Prostate gland (tissue), 2 donors: ENCODE measurements around the gene U2AF2. TPM values are rescaled to one million over a fixed set of nuclear protein-coding genes. Genes with fewer than 3 reads are reported as not detected.

Experiments
- DNase-seq: peaks from one replicate; pipeline ENCODE4 v3.0.0-alpha.2; 2019; ENCODE audit warnings: low spot score
- H3K27ac ChIP-seq, 2 donors: fragments of 200-600 bp; sonication (generic); 2 replicates each; pipeline ENCODE4 v1.5.1; 2017 to 2019
- H3K27me3 ChIP-seq: fragments of 200-600 bp; sonication (generic); replicated peaks from 2 replicates; pipeline ENCODE4 v1.5.1; 2019; ENCODE audit not compliant: insufficient read depth
- H3K36me3 ChIP-seq, 2 donors: fragments of 200-600 bp; sonication (generic); 1 replicate in 1 of 2; 2 replicates in 1 of 2; pipeline versions ENCODE4 v1.5.1 to v1.8.1; 2017 to 2019
- H3K4me1 ChIP-seq: fragments of 200-600 bp; sonication (generic); replicated peaks from 2 replicates; pipeline ENCODE4 v1.5.1; 2019
- H3K4me3 ChIP-seq, 2 donors: fragments of 200-600 bp; sonication (generic); 2 replicates each; pipeline ENCODE4 v1.5.1; 2017 to 2019
- H3K9me3 ChIP-seq: fragments of 200-600 bp; sonication (generic); 2 replicates; pipeline ENCODE4 v1.5.1; 2017
- POLR2A ChIP-seq: fragments of 450-650 bp; IDR thresholded peaks from one replicate; pipeline ENCODE4 v1.6.1; 2016; ENCODE audit warnings: antibody characterized with exemption, mild to moderate bottlenecking
- POLR2AphosphoS5 ChIP-seq: sonication (generic); formaldehyde crosslinking; IDR thresholded peaks from one replicate; pipeline ENCODE4 v1.6.1; 2017; ENCODE audit warnings: antibody characterized with exemption
- WGBS: methylation state at CpG from one replicate; pipeline ENCODE4 v1.1.5; 2018; 5-methylcytosine and 5-hydroxymethylcytosine counted together
- intact Hi-C: fragments of 100-400 bp; cut with DNase I; formaldehyde crosslinking; loops from one replicate; pipeline ENCODE4 v1.14.2; 2022
- total RNA-seq, 2 donors: library from RNA; depleted of rRNA; stranded (reverse); fragments of >200 nt; gene quantifications; one replicate each; pipeline ENCODE4 v1.1.0, GENCODE V29; 2016
- TF ChIP-seq, protein P1 (sequence below), 4 experiments: fragments of 200-600 bp in 2 of 4; fragments of 450-650 bp in 2 of 4; sonication (generic) in 2 of 4; IDR thresholded peaks; 1 replicate in 3 of 4; 2 replicates in 1 of 4; pipeline ENCODE4 v1.5.1; 2016 to 2019; ENCODE audit warnings: antibody characterized with exemption in 4 of 4, mild to moderate bottlenecking in 2 of 4, moderate library complexity in 2 of 4

The U2AF2 gene
- total RNA-seq, 2 donors from 2014 or later: 99.2 to 224 TPM

GRCh38 chr19:55655648-55656040 is 809 bp downstream of the U2AF2 start:
- H3K27me3 ChIP-seq: no peaks in the 10 kb centered on the region
- H3K9me3 ChIP-seq: no peaks in the 10 kb centered on the region
- peak overlapping the region; percentile 98 to 99 for H3K27ac ChIP-seq
- DNase-seq: no peak
- H3K4me3 ChIP-seq: peak overlapping the region; percentile 88 to 94
- intact Hi-C loops: loop anchor here (10.0 kb wide), 1 partner anchor 541 kb away; the partner anchor contains the start of gene PPP1R12C
- peaks cover 0 to 3% of the 10 kb centered on the region in 2 donors for H3K36me3 ChIP-seq
- H3K4me1 ChIP-seq: peaks cover 28% of the 10 kb centered on the region
- WGBS: under 1% methylated on average over 19 of the region's 19 CpGs
- TF ChIP-seq POLR2A (no peak), POLR2AphosphoS5 (no peak)
- TF ChIP-seq, protein P1, sequence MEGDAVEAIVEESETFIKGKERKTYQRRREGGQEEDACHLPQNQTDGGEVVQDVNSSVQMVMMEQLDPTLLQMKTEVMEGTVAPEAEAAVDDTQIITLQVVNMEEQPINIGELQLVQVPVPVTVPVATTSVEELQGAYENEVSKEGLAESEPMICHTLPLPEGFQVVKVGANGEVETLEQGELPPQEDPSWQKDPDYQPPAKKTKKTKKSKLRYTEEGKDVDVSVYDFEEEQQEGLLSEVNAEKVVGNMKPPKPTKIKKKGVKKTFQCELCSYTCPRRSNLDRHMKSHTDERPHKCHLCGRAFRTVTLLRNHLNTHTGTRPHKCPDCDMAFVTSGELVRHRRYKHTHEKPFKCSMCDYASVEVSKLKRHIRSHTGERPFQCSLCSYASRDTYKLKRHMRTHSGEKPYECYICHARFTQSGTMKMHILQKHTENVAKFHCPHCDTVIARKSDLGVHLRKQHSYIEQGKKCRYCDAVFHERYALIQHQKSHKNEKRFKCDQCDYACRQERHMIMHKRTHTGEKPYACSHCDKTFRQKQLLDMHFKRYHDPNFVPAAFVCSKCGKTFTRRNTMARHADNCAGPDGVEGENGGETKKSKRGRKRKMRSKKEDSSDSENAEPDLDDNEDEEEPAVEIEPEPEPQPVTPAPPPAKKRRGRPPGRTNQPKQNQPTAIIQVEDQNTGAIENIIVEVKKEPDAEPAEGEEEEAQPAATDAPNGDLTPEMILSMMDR (IDR thresholded peaks at IDR 0.05): no peak

- peaks cover 28% of the 10 kb centered on the region for H3K4me1 ChIP-seq
- peak overlapping the region; percentile 88 to 94 for H3K4me3 ChIP-seq
- TF ChIP-seq POLR2AphosphoS5: no peak
- TF ChIP-seq, protein P1 (IDR thresholded peaks at IDR 0.05): no peak
- DNase-seq: no peak
- intact Hi-C loops: loop anchor here (10.0 kb wide), 1 partner anchor 542 kb away; the partner anchor contains the start of gene PPP1R12C
- peaks cover 0 to 3% of the 10 kb centered on the region in 2 donors for H3K36me3 ChIP-seq
- 46% methylated on average over 7 of the region's 7 CpGs for WGBS
- H3K9me3 ChIP-seq: no peaks in the 10 kb centered on the region
- no peak overlapping the region for H3K27ac ChIP-seq
- H3K27me3 ChIP-seq: no peaks in the 10 kb centered on the region
Measured at GRCh38 chr19:55656552-55656951, 1.7 kb downstream of the U2AF2 start.

GRCh38 chr19:55656988-55657747 is 2.3 kb downstream of the U2AF2 start:
- Histone ChIP-seq H3K9me3 (no peaks in the 10 kb centered on the region), H3K36me3 (peaks cover 3 to 5% of the 10 kb centered on the region in 2 donors), H3K4me1 (peaks cover 28% of the 10 kb centered on the region), H3K27ac (no peak overlapping the region), H3K4me3 (peak overlapping the region; percentile 88 to 94), H3K27me3 (no peaks in the 10 kb centered on the region)
- WGBS: 35% methylated on average over 18 of the region's 18 CpGs
- intact Hi-C loops: loop anchor here (10.0 kb wide), 1 partner anchor 542 kb away; the partner anchor contains the start of gene PPP1R12C
- TF ChIP-seq POLR2AphosphoS5: no peak
- TF ChIP-seq POLR2A: no peak
- TF ChIP-seq, protein P1 (IDR thresholded peaks at IDR 0.05): no peak
- peak; percentile 51 for DNase-seq

DNA sequence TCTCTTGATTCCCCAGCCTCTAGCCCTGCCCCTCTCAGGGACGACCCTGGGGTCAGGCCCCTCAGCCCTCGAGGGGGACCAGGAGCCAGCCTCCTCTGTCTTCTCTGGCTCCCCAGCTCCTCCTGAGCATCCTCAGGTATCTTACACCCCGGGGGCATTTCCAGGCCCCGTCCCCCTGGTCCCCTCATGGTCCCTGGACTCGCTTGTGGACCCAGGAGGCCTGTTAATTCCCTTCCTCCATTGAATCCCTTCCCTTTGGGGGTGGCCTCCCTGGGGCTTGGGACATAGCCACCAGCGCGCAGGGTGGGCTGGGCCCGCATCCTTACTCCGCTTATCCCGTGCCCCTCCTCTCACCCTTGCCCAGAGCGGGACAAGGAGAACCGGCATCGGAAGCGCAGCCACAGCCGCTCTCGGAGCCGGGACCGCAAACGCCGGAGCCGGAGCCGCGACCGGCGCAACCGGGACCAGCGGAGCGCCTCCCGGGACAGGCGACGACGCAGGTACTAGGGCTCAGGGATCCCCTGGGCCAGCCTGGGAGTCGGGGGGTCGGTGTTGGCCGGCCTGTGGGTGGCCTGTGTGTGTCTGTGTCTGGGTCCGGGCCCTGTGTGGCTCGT is 4.1 kb downstream of the U2AF2 start:
- peaks cover 17 to 22% of the 10 kb centered on the region in 2 donors for H3K36me3 ChIP-seq
- no peak for DNase-seq
- no peaks in the 10 kb centered on the region for H3K27me3 ChIP-seq
- no peak for TF ChIP-seq POLR2A
- no peak for TF ChIP-seq POLR2AphosphoS5
- TF ChIP-seq, protein P1 (IDR thresholded peaks at IDR 0.05): no peak
- no peak overlapping the region for H3K27ac ChIP-seq
- H3K4me3 ChIP-seq: no peak overlapping the region
- no peaks in the 10 kb centered on the region for H3K9me3 ChIP-seq
- WGBS: 89% methylated on average over 37 of the region's 37 CpGs
- intact Hi-C loops: loop anchor here (10.0 kb wide), 1 partner anchor 544 kb away; the partner anchor contains the start of gene PPP1R12C
- H3K4me1 ChIP-seq: peaks cover 28% of the 10 kb centered on the region
